GM18499 (cell line): ENCODE results near the gene DPYD.

Experiments
- ATAC-seq: cut with Tn5 transposase; IDR thresholded peaks from one replicate; pipeline ENCODE4 v1.9.1; 2021; ENCODE audit warnings: moderate number of reproducible peaks; ENCODE audit not compliant: insufficient read depth, unreplicated experiment

DPYD gene

DNA sequence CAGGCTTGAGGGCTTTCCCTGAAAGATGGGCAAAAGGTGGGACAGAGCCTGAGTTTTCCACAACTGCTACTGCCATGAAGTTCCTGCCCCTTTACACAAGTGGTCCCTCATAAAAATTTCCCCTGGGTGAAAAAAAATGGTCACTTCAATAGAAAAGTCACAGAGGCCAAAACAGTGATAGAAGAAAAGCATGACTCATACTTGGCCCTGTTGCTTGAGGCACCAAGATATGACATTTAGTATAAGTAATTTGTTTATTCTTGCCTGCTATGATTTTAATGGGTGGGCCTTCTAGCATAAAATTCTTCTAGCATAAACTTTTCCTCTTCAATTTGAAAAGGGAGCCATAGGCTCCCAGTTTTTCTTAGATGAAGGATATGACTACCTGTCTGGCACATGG, 280.2 kb downstream of the DPYD start:
- no peak for ATAC-seq

DNA sequence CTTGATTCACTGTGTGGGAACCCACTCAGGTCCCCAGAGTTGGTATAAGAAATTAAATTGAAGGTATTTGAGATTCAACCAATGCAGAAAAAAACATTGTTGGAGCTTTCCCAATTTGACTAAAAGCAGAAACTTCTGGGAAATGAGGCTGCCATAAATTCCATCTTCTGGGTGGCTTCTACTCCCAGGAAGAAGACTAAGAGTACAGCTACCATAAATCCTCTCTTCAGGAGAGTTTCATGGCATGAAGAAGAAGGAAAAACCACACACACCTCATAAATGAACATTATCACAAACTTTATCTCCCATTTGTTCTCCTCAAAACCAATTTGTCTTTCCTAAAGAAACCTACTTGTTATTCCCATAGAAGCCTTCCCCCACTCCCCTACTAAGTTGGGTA, 283.9 kb downstream of the DPYD start:
- no peak for ATAC-seq

DNA sequence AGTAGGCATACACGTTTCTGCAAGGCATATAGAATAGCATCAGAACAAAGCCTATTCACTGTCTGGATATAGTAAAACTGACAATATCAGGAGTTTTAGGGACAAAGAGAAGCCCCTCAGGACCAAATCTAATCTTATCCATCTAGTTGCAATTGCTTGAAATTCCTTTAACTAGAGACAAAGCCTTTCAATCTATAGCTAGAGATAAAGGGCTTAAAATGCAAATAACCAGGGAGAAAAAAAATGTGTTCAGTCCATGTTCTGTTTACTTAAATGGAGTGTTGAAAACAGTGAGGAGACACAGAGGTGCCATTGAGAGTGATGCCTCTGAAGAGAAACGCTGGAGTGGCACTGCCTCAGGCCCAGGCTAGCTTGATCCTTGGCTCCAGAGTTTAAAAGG, 286.1 kb downstream of the DPYD start:
- ATAC-seq, result no peak

GRCh38 chr1:97632776-97633175, 288.1 kb downstream of the DPYD start:
- no peak for ATAC-seq

- ATAC-seq, result no peak
Observed at GRCh38 chr1:97632075-97632474, 288.8 kb downstream of the DPYD start.

GRCh38 chr1:97630948-97631347, 289.9 kb downstream of the DPYD start:
- ATAC-seq, result no peak

GRCh38 chr1:97630281-97630680, 290.6 kb downstream of the DPYD start:
- no peak for ATAC-seq

GRCh38 chr1:97623220-97623619, 297.6 kb downstream of the DPYD start:
- ATAC-seq, result no peak

DNA sequence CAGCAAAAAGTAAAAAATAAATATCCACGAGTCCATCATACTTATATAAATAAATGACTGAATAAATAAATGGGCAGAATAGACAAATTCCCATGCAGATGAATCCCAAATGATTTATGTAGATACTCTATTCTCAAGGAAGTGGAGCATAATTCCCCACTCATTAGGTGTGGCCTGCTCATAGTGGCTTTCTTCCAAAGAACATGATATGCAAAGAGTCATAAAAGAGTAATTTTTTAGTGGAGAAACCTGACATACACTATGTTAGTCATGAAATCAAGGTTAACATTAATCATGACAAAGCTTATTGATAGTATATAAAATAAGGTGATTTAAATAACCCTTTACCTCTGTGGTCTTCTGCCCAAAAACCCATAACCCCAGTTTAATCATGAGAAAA, 298.9 kb downstream of the DPYD start:
- no peak for ATAC-seq

DNA sequence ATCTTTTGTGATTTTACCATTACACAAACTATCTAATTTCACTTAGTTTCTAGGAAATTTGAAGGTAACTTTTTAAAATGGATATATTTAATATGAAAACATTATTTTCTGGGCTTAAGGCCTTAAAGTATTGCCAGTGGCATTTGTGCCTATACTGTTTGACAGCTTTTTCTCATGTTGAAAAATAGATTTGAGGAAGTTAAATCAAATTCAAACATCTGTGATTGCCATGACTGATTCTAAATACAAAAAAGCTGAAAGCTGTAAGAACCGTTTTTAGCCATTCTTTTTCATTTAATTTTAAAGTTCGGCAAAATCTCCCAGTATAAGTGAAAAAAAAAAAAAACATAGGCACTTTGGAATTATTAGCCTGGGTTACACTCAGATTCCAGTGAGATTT, 301.1 kb downstream of the DPYD start:
- no peak for ATAC-seq

- ATAC-seq, result no peak
Observed at GRCh38 chr1:97610748-97611147, 310.1 kb downstream of the DPYD start.

DNA sequence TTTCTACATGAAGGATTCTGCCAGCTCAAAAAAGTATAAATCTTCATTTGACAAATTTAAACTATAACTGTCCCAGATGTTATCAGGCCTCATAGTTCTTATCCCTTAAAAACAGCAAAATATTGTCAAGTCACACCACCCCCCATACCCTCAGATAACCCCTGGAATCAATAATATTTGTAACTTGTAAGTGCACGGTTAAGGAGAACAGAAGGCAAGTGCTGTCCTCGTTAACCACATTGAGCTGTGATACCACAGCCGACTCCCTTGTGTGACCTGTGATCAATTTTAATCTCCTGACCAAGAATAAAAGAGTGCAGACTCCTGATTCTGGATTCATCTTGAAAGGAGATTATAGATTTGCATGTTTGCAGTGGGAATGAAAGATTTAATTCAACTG, 310.7 kb downstream of the DPYD start:
- no peak for ATAC-seq

DNA sequence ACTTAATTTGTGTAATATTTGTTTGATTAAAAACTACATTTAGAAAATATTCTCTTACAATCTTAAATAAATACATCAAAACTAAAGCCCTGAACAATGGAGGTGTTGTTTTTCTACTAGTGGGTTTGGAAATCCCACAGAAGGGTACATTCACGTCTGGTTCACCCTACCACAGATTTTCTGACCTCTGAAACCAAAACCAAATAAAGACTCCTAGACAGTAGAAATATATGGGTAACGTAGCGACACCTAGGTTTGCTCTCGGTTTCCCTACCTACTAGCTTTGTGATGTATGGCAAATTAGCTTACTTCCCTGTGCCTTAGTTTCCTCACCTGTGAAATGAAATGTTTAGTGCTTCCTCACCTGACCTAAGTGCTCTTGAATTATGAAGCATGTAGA, 312.6 kb downstream of the DPYD start:
- no peak for ATAC-seq

DNA sequence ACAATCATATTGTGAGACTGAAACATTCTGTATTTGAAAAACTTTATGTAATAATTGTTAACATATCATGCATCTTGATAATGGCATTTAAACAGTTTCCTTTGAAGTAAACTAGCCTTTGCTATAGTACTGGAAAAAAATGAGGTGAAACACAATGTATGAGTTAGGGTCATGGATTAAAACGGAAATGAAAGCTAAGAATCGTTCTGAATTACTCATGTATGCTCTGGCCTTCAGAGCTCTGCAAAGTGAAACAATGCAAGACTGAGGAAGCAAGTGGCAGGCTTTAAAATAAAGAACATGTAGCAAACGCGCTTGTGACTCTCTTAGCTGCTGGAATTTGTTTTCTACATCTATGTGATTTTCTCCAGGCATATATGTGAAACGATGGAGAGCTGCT, 317.1 kb downstream of the DPYD start:
- no peak for ATAC-seq

DNA sequence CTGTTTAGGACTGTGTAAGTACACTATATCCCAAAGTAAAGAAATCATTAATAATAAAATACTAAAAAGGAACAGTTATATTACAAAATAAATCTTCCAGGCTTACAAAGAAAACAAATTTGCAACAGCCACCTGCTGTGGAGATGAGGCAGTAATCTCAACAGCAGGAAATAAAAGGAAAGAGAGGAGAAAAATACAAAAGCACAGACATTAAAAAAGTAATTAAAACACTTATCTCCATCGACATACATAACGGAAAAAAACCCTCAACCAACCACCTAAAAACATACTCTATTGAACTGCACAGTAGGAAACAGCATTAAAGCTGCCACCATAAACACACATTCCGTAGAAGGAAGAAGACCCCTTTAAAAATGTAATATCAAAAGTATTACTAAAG, 317.6 kb downstream of the DPYD start:
- no peak for ATAC-seq

DNA sequence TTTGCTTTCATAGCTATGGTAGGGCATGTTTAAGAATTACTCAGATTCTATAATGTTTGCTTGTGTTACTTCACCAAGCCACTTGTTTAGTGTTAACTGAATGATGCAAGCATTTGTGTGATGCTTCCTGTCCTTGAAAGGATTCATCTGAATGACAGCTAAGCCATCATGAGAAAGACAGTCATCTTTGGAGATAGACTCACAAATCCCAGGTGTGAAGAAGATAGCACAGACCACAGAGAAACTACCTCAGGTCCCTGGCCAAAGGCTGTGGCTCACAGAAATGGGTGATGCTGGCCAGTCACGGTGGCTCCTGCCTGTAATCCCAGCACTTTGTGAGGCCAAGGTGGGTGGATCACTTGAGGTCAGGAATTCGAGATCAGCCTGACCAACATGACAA, 321.4 kb downstream of the DPYD start:
- no peak for ATAC-seq

DNA sequence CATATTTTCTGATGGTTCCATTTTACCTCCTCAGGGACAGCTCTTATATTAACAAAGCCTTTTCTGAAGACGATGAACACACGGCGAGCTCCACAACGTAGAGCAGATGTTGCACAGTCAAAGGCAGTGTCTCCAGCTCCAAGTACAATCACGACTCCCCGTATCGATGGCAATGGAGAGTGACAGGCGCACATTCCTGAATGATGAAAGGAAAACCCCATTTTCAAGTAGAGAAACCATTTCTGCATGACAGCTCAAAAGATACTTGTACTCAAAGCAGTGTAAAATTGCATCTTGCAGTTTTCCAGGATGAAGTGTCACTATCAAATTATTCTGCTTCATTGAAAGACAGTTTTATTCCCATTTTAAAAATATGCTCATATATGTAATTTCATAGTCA, 327.6 kb downstream of the DPYD start:
- ATAC-seq, result no peak

DNA sequence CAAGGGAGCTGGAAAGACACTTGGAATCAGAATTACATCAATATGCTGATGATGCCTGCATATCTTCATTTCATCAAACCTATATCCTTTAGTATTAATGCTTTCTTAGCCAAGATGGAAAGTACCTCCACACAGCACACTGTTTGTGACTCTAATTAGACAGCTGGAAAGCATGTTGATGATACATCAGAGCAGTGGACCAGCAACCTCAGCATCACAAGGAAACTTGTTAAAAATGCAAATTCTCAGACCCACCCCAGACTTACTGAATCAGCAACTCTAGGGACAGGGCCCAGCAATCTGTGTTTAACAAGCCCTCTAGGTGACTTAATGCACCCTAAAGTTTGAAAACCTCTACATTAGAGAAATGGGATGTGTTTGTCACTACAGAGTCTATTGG, 332.1 kb downstream of the DPYD start:
- no peak for ATAC-seq

- ATAC-seq, result no peak
Observed at GRCh38 chr1:97581614-97582051, 339.2 kb downstream of the DPYD start.

DNA sequence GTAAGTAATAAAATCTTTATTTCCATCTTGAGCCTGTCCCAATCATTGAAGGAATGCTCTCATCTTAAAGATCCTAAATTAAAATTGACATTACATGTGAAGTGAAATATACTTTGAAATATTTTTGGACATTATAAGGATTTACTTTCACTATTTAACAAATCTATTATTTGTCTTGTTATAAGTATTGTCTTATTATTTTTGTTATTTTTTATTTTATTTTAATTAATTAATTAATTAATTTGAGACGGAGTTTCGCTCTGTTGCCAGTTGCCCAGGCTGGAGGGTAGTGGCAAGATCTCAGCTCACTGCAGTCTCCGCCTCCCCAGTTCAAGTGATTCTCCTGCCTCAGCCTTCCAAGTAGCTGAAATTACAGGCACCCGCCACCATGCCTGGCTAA, 343.2 kb downstream of the DPYD start:
- no peak for ATAC-seq

DNA sequence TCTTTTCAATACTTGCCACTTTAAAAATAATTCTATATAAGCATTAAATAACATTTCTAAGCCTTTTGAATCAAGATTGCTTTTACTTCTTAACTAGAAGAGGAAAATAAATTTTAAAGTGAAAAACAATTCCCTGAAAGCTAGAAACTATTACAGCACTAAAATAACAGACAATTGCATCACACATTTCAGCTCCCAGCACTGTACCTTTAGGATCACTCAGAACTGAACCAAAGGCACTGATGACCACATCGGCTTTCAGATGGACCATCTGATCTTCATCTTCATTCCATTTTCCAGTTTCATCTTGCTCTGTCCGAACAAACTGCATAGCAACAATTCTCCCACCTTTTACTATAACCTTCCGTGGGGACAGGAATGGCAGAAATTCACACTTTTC, 347.3 kb downstream of the DPYD start:
- ATAC-seq, result no peak

DNA sequence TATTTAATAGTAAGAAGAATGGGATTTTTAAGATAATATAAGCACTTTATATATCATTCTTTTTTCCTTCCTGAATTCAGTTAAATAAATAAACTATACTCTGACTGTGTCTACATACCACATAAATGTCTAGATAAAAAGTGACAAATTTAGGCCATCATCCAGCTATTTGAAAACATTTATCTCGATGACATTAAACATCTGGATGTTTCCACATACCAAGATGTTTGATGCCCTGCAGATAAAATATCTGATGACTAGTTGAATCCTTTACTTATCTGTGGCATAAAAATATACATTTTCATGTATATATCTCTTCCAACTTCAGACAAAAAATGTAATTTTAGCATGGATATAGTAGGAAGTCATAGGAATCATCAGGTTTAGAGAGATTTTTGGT, 348.3 kb downstream of the DPYD start:
- ATAC-seq, result no peak

GRCh38 chr1:97571760-97572159, 349.1 kb downstream of the DPYD start:
- ATAC-seq, result no peak
